CD4-positive, alpha-beta T cell (primary cell): ENCODE results near the gene LMBR1. TPM values are rescaled to one million over a fixed set of nuclear protein-coding genes. Genes with fewer than 3 reads are reported as not detected.

ENCODE experiments used
- ATAC-seq: fragments of 200-7000 bp; cut with Tn5 transposase; one replicate; pipeline ENCODE4 v1.10.0; 2022; ENCODE audit warnings: mild to moderate bottlenecking; ENCODE audit not compliant: poor library complexity
- CTCF ChIA-PET: fragments of 350-600 bp; sonication (Branson Sonifier 250); formaldehyde crosslinking; loops from one replicate; lab custom pipeline; 2021; ENCODE audit warnings: antibody characterized with exemption, inconsistent platforms; lab: Charles Lee
- POLR2A ChIA-PET: fragments of 350-600 bp; sonication (Branson Sonifier 250); formaldehyde crosslinking; loops from one replicate; lab custom pipeline; 2021; ENCODE audit warnings: antibody characterized with exemption, inconsistent platforms; lab: Charles Lee
- DNase-seq, 14 experiments: peaks; one replicate each; pipeline ENCODE4 v3.0.0-alpha.2; 2013 to 2020; ENCODE audit warnings: mixed read lengths in 2 of 14
- H3K27ac ChIP-seq, 2 donors: one replicate each; pipeline versions ENCODE4 v1.5.1 to v1.7.0; 2013; ENCODE audit warnings: low read length in 2 of 2, low read depth in 1 of 2, mild to moderate bottlenecking in 1 of 2
- H3K27me3 ChIP-seq, 2 experiments: 1 replicate in 1 of 2; 2 replicates in 1 of 2; pipeline versions ENCODE4 v1.6.1 to v1.7.0; 2013; ENCODE audit warnings: low read length in 2 of 2, control low read depth in 1 of 2, mild to moderate bottlenecking in 1 of 2, moderate library complexity in 1 of 2; ENCODE audit not compliant: insufficient read depth in 2 of 2, control insufficient read depth in 1 of 2
- H3K36me3 ChIP-seq: one replicate; pipeline ENCODE4 v1.6.1; 2013; ENCODE audit warnings: low read length, control low read depth; ENCODE audit not compliant: insufficient read depth
- H3K4me1 ChIP-seq: one replicate; pipeline ENCODE4 v1.6.1; 2013; ENCODE audit warnings: low read length, control low read depth; ENCODE audit not compliant: insufficient read depth
- H3K4me3 ChIP-seq: one replicate; pipeline ENCODE4 v1.5.1; 2013; ENCODE audit warnings: mild to moderate bottlenecking, low read length, moderate library complexity
- H3K9me3 ChIP-seq, 2 experiments: 1 replicate in 1 of 2; 2 replicates in 1 of 2; pipeline versions ENCODE4 v1.6.1 to v1.7.0; 2013; ENCODE audit warnings: low read length in 2 of 2, mild to moderate bottlenecking in 2 of 2, control low read depth in 1 of 2, moderate library complexity in 1 of 2; ENCODE audit not compliant: control insufficient read depth in 1 of 2, insufficient read depth in 1 of 2
- H3K27ac Mint-ChIP-seq: one replicate; pipeline ENCODE4 v1.8.0; 2020; ENCODE audit warnings: mixed read lengths
- H3K27me3 Mint-ChIP-seq: one replicate; pipeline ENCODE4 v1.8.0; 2021; ENCODE audit warnings: mixed read lengths
- H3K36me3 Mint-ChIP-seq: one replicate; pipeline ENCODE4 v1.8.0; 2021; ENCODE audit warnings: low read depth, mixed read lengths
- H3K4me1 Mint-ChIP-seq: one replicate; pipeline ENCODE4 v1.8.0; 2021; ENCODE audit warnings: low read depth, mixed read lengths
- H3K4me3 Mint-ChIP-seq: one replicate; pipeline ENCODE4 v1.8.0; 2020; ENCODE audit warnings: mild to moderate bottlenecking, mixed read lengths
- H3K9me3 Mint-ChIP-seq: one replicate; pipeline ENCODE4 v1.8.0; 2020; ENCODE audit warnings: mixed read lengths
- CTCF ChIP-seq: fragments of 200-600 bp; IDR thresholded peaks from one replicate; pipeline ENCODE4 v1.8.0; 2022; ENCODE audit warnings: antibody characterized with exemption, mild to moderate bottlenecking
- intact Hi-C, 2 experiments: fragments of 100-400 bp; cut with DNase I in 1 of 2; cut with micrococcal nuclease in 1 of 2; formaldehyde crosslinking; loops; one replicate each; pipeline versions ENCODE4 v1.15.1 to v1.9.0; 2023 to 2025; cut with DNase I, micrococcal nuclease
- total RNA-seq, 174 experiments: library from RNA in 2 of 174; stranded (reverse) in 2 of 174; gene quantifications; one replicate each; pipeline ENCODE4 v1.2.3 and lab custom pipeline; 2021 to 2026

Gene LMBR1
- total RNA-seq, 2 experiments from 2014 or later, result 61.6 to 61.9 TPM

- H3K9me3 Mint-ChIP-seq, result no peaks in the 10 kb centered on the region
- Histone ChIP-seq H3K36me3 (no peaks in the 10 kb centered on the region), H3K4me3 (no peak overlapping the region), H3K27ac (no peak overlapping the region), H3K9me3 (peaks cover 0 to 14% of the 10 kb centered on the region in 2 experiments), H3K27me3 (no peaks in the 10 kb centered on the region), H3K4me1 (peaks cover 17% of the 10 kb centered on the region)
- POLR2A ChIA-PET, result no interaction called here
- H3K27ac Mint-ChIP-seq, result no peak overlapping the region
- no peak for ATAC-seq
- H3K27me3 Mint-ChIP-seq, result peaks cover 72% of the 10 kb centered on the region
- peaks cover 18% of the 10 kb centered on the region for H3K4me1 Mint-ChIP-seq
- TF ChIP-seq CTCF, result no peak
- DNase-seq, result peak in 3 of 14 experiments; percentile 8 to 17 (median 10)
- H3K36me3 Mint-ChIP-seq, result no peaks in the 10 kb centered on the region
- CTCF ChIA-PET, result no interaction called here
- intact Hi-C loops, result loop anchor here in 1 of 2 experiments (10.0 kb wide), 1 partner anchor 998 kb away; the partner anchor contains the start of gene RBM33
- H3K4me3 Mint-ChIP-seq, result no peak overlapping the region
Observed at GRCh38 chr7:156642306-156643045, 250.5 kb downstream of the LMBR1 start.

GRCh38 chr7:156640949-156641485 lies 252.0 kb downstream of the LMBR1 start:
- H3K9me3 ChIP-seq, result peaks cover 0 to 14% of the 10 kb centered on the region in 2 experiments
- TF ChIP-seq CTCF, result no peak
- no peaks in the 10 kb centered on the region for H3K27me3 ChIP-seq
- DNase-seq, result peak in 13 of 14 experiments; percentile 19 to 71 (median 41)
- H3K27me3 Mint-ChIP-seq, result peaks cover 73% of the 10 kb centered on the region
- peak; percentile 62 for ATAC-seq
- peaks cover 2% of the 10 kb centered on the region for H3K9me3 Mint-ChIP-seq
- H3K27ac Mint-ChIP-seq, result peak overlapping the region; percentile 85
- POLR2A ChIA-PET, result interaction anchor here (1.0 to 1.3 kb wide), 4 partner anchors 27 to 252 kb away, joined by 3 to 7 read pairs (median 4); partner anchors contain the start of gene LMBR1
- peaks cover 17% of the 10 kb centered on the region for H3K4me1 ChIP-seq
- H3K36me3 Mint-ChIP-seq, result no peaks in the 10 kb centered on the region
- H3K36me3 ChIP-seq, result no peaks in the 10 kb centered on the region
- peak overlapping the region; percentile 89 for H3K4me3 Mint-ChIP-seq
- intact Hi-C loops, result loop anchor here (2.0 to 10.0 kb wide), 2 partner anchors 28 to 996 kb away; partner anchors contain the start of gene RBM33 (in 1 of the 2)
- peak overlapping the region; percentile 64 for H3K4me3 ChIP-seq
- peaks cover 18% of the 10 kb centered on the region for H3K4me1 Mint-ChIP-seq
- peak overlapping the region; percentile 53 to 78 for H3K27ac ChIP-seq
- CTCF ChIA-PET, result no interaction called here

GRCh38 chr7:156640257-156640948 lies 252.6 kb downstream of the LMBR1 start, which contains the start of gene RNF32:
TSS of gene RNF32 (plus strand) at chr7:156640774. CDS start at chr7:156643878, 3,104 bp downstream.
- peak within 1 kb of the TSS; percentile 85 for H3K27ac Mint-ChIP-seq
- ChIA-PET CTCF (no interaction called here), POLR2A (interaction anchor here (1.0 to 1.3 kb wide), 4 partner anchors 26 to 253 kb away, joined by 3 to 7 read pairs (median 4); partner anchors contain the start of gene LMBR1)
- peaks cover 18% of the 10 kb centered on the region for H3K4me1 Mint-ChIP-seq
- peaks cover 0 to 14% of the 10 kb centered on the region in 2 experiments for H3K9me3 ChIP-seq
- peaks cover 17% of the 10 kb centered on the region for H3K4me1 ChIP-seq
- peak within 1 kb of the TSS; percentile 89 for H3K4me3 Mint-ChIP-seq
- peaks cover 2% of the 10 kb centered on the region for H3K9me3 Mint-ChIP-seq
- ATAC-seq (peak; percentile 74), DNase-seq (peak; percentile 87 to 98 (median 92))
- intact Hi-C loops, result loop anchor here (2.0 to 10.0 kb wide), 2 partner anchors 28 to 996 kb away; partner anchors contain the start of gene RBM33 (in 1 of the 2)
- no peaks in the 10 kb centered on the region for H3K36me3 Mint-ChIP-seq
- no peak for TF ChIP-seq CTCF
- H3K4me3 ChIP-seq, result peak within 1 kb of the TSS; percentile 64
- H3K27ac ChIP-seq, result peak within 1 kb of the TSS; percentile 53 to 78
- H3K27me3 ChIP-seq, result no peaks in the 10 kb centered on the region
- peaks cover 69% of the 10 kb centered on the region for H3K27me3 Mint-ChIP-seq
- H3K36me3 ChIP-seq, result no peaks in the 10 kb centered on the region
